HG02885 (cell line): ENCODE data around the gene OR5W2.
"Not testable (repeated sequence)": the region's sequence is repeated elsewhere in the genome, so short reads cannot be mapped to it uniquely, and the experiment has no call there.

Source experiments
- ATAC-seq: cut with Tn5 transposase; IDR thresholded peaks from one replicate; pipeline ENCODE4 v1.9.1; 2021; ENCODE audit warnings: mild to moderate bottlenecking; ENCODE audit not compliant: unreplicated experiment, poor library complexity

Gene OR5W2

GRCh38 chr11:55914482-55914881 lies at the start of gene OR5W2:
Gene OR5W2 (minus strand): TSS chr11:55914582. CDS start chr11:55914582, 0 bp downstream.
- no peak for ATAC-seq

- no peak for ATAC-seq
Measured at GRCh38 chr11:55956521-55956920, 42.1 kb upstream of the OR5W2 start.

- no peak for ATAC-seq
Measured at GRCh38 chr11:55949330-55949729, 34.9 kb upstream of the OR5W2 start.

- peak; percentile 75 for ATAC-seq
Measured at GRCh38 chr11:55942785-55943392, 28.5 kb upstream of the OR5W2 start.

- no peak for ATAC-seq
Measured at GRCh38 chr11:55936300-55936699, 21.9 kb upstream of the OR5W2 start, which contains the start of gene OR5I1. Gene OR5I1 (minus strand): TSS chr11:55936400. CDS start chr11:55936400, 0 bp downstream.

GRCh38 chr11:55920537-55920936 lies 6.2 kb upstream of the OR5W2 start:
- ATAC-seq = no peak

- ATAC-seq = no peak
Measured at GRCh38 chr11:55902308-55902707, 12.1 kb downstream of the OR5W2 start.

- ATAC-seq = no peak
Measured at GRCh38 chr11:55895216-55895615, 19.2 kb downstream of the OR5W2 start.

- not testable (repeated sequence) for ATAC-seq
Measured at GRCh38 chr11:55885481-55885880, 28.9 kb downstream of the OR5W2 start.

GRCh38 chr11:55884995-55885394 lies 29.4 kb downstream of the OR5W2 start:
- ATAC-seq = not testable (repeated sequence)

GRCh38 chr11:55882997-55883396 lies 31.4 kb downstream of the OR5W2 start, which contains the start of gene TRIM51:
Gene TRIM51 (plus strand): TSS chr11:55883297. CDS start chr11:55885429, 2,132 bp downstream.
- ATAC-seq = not testable (repeated sequence)

- not testable (repeated sequence) for ATAC-seq
Measured at GRCh38 chr11:55873146-55873545, 41.2 kb downstream of the OR5W2 start.

- not testable (repeated sequence) for ATAC-seq
Measured at GRCh38 chr11:55872731-55873130, 41.7 kb downstream of the OR5W2 start.

GRCh38 chr11:55867354-55867753 lies 47.0 kb downstream of the OR5W2 start:
- ATAC-seq = not testable (repeated sequence)
